H1 (cell line): Measurements from ENCODE around the gene KCTD3. TPM values are rescaled to one million over a fixed set of nuclear protein-coding genes. Genes with fewer than 3 reads are reported as not detected.

Experiments used
- CHD7 ChIP-seq: fragments of 300-600 bp; sonication (generic); IDR thresholded peaks from 2 replicates; pipeline ENCODE4 v1.7.1; 2012; ENCODE audit warnings: low read length, moderate library complexity, mild to moderate bottlenecking, inconsistent platforms; ENCODE audit not compliant: insufficient replicate concordance
- HDAC6 ChIP-seq: IDR thresholded peaks from one replicate; pipeline ENCODE4 v1.7.1; 2012; ENCODE audit warnings: low read depth, mild to moderate bottlenecking, inconsistent platforms, low read length, moderate library complexity
- SIRT6 ChIP-seq: IDR thresholded peaks from one replicate; pipeline ENCODE4 v1.7.1; 2012; ENCODE audit warnings: low read length, inconsistent platforms
- TCF12 ChIP-seq: IDR thresholded peaks from 2 replicates; pipeline ENCODE4 v1.6.1; 2011; ENCODE audit warnings: low read depth, mild to moderate bottlenecking, low read length
- polyA plus RNA-seq, 7 experiments: library from polyadenylated mRNA; depleted of rRNA in 3 of 7; stranded (reverse) in 5 of 7; unstranded in 2 of 7; fragments of >200 nt in 5 of 7; fragments of 200-250 nt in 2 of 7; gene quantifications; 1 replicate in 5 of 7; 2 replicates in 1 of 7; 4 replicates in 1 of 7; pipeline versions ENCODE4 v1.2.1 to v1.2.3, GENCODE V29; 2011 to 2013; ENCODE audit warnings: missing spikeins in 2 of 7, mixed read lengths in 2 of 7
- total RNA-seq: library from RNA; stranded (reverse); fragmentation: NEBNext Ultra II Directional; extraction: Animal tissue kit (Norgen Biotek cat#: 25700); gene quantifications from 2 replicates; pipeline ENCODE4 v1.2.1, GENCODE V29; 2021

Gene KCTD3
- total and polyA plus RNA-seq, 2 of the 8 experiments (the other 6 are each of a cell fraction or from before 2014, with no cell fraction given) = 43.0 to 55.6 TPM

DNA sequence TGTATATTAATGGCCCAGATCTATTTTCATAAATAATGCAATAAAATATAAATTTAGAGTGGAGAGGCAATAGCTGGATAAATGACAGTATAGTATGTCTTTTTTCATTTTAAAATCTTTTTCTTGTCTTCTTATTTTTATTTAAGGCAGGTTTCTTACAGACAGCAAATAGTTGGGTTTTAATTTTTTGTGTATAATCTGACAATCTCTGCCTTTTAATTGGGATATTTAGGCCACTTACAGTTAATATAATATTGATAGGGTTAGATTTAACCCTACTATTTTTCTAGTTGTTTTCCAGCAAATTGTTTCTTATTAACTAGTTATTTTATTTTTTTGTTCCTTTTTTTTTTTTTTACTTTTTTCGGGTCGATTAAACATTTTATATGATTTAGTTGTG is 23.3 kb upstream of the KCTD3 start (continued):
- TF ChIP-seq CHD7 = no peak
- no peak for TF ChIP-seq TCF12
- TF ChIP-seq SIRT6 = no peak
- no peak for TF ChIP-seq HDAC6
